SK-N-SH treated with all-trans-retinoic acid at 6 μM for 48 hours (cell line): ENCODE measurements around the gene SYNPO2.
A peak's percentile ranks its signal among the peaks of the same experiment; 100 is the strongest.

Source experiments
- ATAC-seq: fragments of 200-7000 bp; cut with Tn5 transposase; 3 replicates; pipeline ENCODE4 v1.9.1; 2020; ENCODE audit warnings: mild to moderate bottlenecking, moderate library complexity
- ARNTL ChIP-seq: fragments of 450-650 bp; formaldehyde crosslinking; IDR thresholded peaks from 2 replicates; pipeline ENCODE4 v1.5.0; 2020; ENCODE audit warnings: low read depth, mild to moderate bottlenecking, moderate library complexity, borderline replicate concordance
- BACH2 ChIP-seq: fragments of 250-450 bp; sonication (Bioruptor Pico); IDR thresholded peaks from 2 replicates; pipeline ENCODE4 v1.9.0; 2021; ENCODE audit warnings: mild to moderate bottlenecking, borderline replicate concordance
- CSDC2 ChIP-seq: fragments of 250-450 bp; sonication (Bioruptor Pico); IDR thresholded peaks from 2 replicates; pipeline ENCODE4 v1.5.0; 2020; ENCODE audit warnings: mild to moderate bottlenecking, moderate library complexity
- ESRRG ChIP-seq: fragments of 250-450 bp; sonication (Bioruptor Pico); IDR thresholded peaks from 2 replicates; pipeline ENCODE4 v1.6.1; 2021; ENCODE audit warnings: mild to moderate bottlenecking
- GLIS3 ChIP-seq: fragments of 250-450 bp; sonication (Bioruptor Pico); IDR thresholded peaks from 2 replicates; pipeline ENCODE4 v1.5.0; 2020; ENCODE audit warnings: mild to moderate bottlenecking, moderate library complexity
- ISL1 ChIP-seq: fragments of 250-450 bp; sonication (Bioruptor Pico); IDR thresholded peaks from 2 replicates; pipeline ENCODE4 v2.1.2; 2022; ENCODE audit warnings: mild to moderate bottlenecking, moderate library complexity
- OSR1 ChIP-seq: fragments of 250-450 bp; sonication (Bioruptor Pico); IDR thresholded peaks from 2 replicates; pipeline ENCODE4 v1.8.0; 2022; ENCODE audit warnings: moderate library complexity, mild to moderate bottlenecking, inconsistent platforms
- PPARA ChIP-seq: fragments of 250-450 bp; sonication (Bioruptor Pico); IDR thresholded peaks from 2 replicates; pipeline ENCODE4 v1.5.0; 2020; ENCODE audit warnings: mild to moderate bottlenecking, borderline replicate concordance
- RARB ChIP-seq: fragments of 250-450 bp; sonication (Bioruptor Pico); IDR thresholded peaks from 2 replicates; pipeline ENCODE4 v1.8.0; 2021; ENCODE audit warnings: mild to moderate bottlenecking, moderate library complexity
- SNAI2 ChIP-seq: fragments of 250-450 bp; sonication (Bioruptor Pico); IDR thresholded peaks from 2 replicates; pipeline ENCODE4 v1.5.0; 2020; ENCODE audit warnings: mild to moderate bottlenecking, moderate library complexity
- TCF4 ChIP-seq: fragments of 250-450 bp; sonication (Bioruptor Pico); IDR thresholded peaks from 2 replicates; pipeline ENCODE4 v1.8.0; 2021; ENCODE audit warnings: mild to moderate bottlenecking, moderate library complexity, borderline replicate concordance
- TOX ChIP-seq: fragments of 250-450 bp; sonication (Bioruptor Pico); IDR thresholded peaks from 2 replicates; pipeline ENCODE4 v1.8.0; 2021; ENCODE audit warnings: mild to moderate bottlenecking, moderate library complexity, borderline replicate concordance
- ZC3H10 ChIP-seq: fragments of 250-450 bp; sonication (Bioruptor Pico); IDR thresholded peaks from 2 replicates; pipeline ENCODE4 v1.5.1; 2021; ENCODE audit warnings: mild to moderate bottlenecking, moderate library complexity
- ZFP3 ChIP-seq: fragments of 250-450 bp; sonication (Bioruptor Pico); IDR thresholded peaks from 2 replicates; pipeline ENCODE4 v1.5.0; 2020; ENCODE audit warnings: mild to moderate bottlenecking, moderate library complexity
- ZFP30 ChIP-seq: fragments of 450-650 bp; formaldehyde crosslinking; IDR thresholded peaks from 2 replicates; pipeline ENCODE4 v1.5.0; 2022; ENCODE audit warnings: mild to moderate bottlenecking, moderate library complexity
- ZNF70 ChIP-seq: fragments of 450-650 bp; formaldehyde crosslinking; IDR thresholded peaks from 2 replicates; pipeline ENCODE4 v1.5.0; 2020; ENCODE audit warnings: mild to moderate bottlenecking, moderate library complexity
- ZNF8 ChIP-seq: fragments of 450-650 bp; formaldehyde crosslinking; IDR thresholded peaks from 2 replicates; pipeline ENCODE4 v1.5.0; 2020; ENCODE audit warnings: mild to moderate bottlenecking, moderate library complexity
- TF ChIP-seq, protein P1 (sequence below): fragments of 250-450 bp; sonication (Bioruptor Pico); IDR thresholded peaks from 2 replicates; pipeline ENCODE4 v1.8.0; 2020; ENCODE audit warnings: mild to moderate bottlenecking, moderate library complexity, borderline replicate concordance
- TF ChIP-seq, protein P2 (sequence below): fragments of 250-450 bp; sonication (Bioruptor Pico); IDR thresholded peaks from 2 replicates; pipeline ENCODE4 v1.8.0; 2021; ENCODE audit warnings: low read depth, mild to moderate bottlenecking, moderate library complexity, borderline replicate concordance
- TF ChIP-seq, protein P3 (sequence below): fragments of 250-450 bp; sonication (Bioruptor Pico); IDR thresholded peaks from 2 replicates; pipeline ENCODE4 v1.5.1; 2021; ENCODE audit warnings: mild to moderate bottlenecking, moderate library complexity
- TF ChIP-seq, protein P4 (sequence below): fragments of 250-450 bp; sonication (Bioruptor Pico); IDR thresholded peaks from 2 replicates; pipeline ENCODE4 v1.5.0; 2020; ENCODE audit warnings: mild to moderate bottlenecking, moderate library complexity

Gene SYNPO2

DNA sequence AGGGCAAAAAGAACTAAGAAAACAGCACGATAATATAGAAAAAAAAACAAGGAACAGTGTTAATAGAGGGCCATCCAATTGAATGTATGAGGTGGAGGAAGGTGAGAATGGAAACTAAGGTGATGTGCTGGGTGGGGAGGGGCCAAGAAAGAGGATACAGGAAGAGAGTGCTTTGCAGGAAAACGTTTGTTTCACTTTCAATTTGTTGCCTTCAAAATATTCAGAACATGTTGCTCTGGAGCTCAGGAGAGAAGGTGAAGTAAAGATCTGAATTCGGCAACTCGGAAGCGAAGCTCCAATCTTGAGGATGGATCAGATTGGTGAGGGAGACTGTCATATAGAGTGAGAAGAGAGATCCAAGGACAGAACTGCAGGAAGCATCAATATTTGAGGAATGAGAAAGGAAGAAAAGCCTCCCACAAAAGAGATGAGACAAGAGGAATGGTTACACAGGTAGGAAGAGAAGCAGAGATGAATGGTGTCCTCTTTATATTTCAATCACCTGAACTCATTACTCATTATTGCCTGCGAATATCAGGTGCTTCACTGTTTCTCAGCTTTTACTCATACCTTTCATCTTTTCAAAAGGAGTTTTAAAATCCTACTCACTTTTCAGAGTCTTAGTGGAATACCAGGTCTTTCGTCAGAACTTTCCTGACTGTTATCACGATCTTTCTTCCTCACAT, 38.0 kb upstream of the SYNPO2 start:
- TF ChIP-seq ESRRG (CRISPR knock-in tag), result no peak
- no peak for TF ChIP-seq ZFP3
- TF ChIP-seq SNAI2, result no peak
- TF ChIP-seq ZFP30, result no peak
- TF ChIP-seq ARNTL, result no peak
- TF ChIP-seq, protein P1, sequence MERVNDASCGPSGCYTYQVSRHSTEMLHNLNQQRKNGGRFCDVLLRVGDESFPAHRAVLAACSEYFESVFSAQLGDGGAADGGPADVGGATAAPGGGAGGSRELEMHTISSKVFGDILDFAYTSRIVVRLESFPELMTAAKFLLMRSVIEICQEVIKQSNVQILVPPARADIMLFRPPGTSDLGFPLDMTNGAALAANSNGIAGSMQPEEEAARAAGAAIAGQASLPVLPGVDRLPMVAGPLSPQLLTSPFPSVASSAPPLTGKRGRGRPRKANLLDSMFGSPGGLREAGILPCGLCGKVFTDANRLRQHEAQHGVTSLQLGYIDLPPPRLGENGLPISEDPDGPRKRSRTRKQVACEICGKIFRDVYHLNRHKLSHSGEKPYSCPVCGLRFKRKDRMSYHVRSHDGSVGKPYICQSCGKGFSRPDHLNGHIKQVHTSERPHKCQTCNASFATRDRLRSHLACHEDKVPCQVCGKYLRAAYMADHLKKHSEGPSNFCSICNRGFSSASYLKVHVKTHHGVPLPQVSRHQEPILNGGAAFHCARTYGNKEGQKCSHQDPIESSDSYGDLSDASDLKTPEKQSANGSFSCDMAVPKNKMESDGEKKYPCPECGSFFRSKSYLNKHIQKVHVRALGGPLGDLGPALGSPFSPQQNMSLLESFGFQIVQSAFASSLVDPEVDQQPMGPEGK (CRISPR knock-in tag), result no peak
- no peak for TF ChIP-seq TOX (CRISPR knock-in tag)
- no peak for TF ChIP-seq CSDC2
- no peak for TF ChIP-seq ZNF70 (CRISPR knock-in tag)
- TF ChIP-seq GLIS3 (CRISPR knock-in tag), result no peak
- no peak for TF ChIP-seq RARB (CRISPR knock-in tag)
- TF ChIP-seq ZC3H10 (CRISPR knock-in tag), result no peak
- TF ChIP-seq TCF4 (CRISPR knock-in tag), result no peak
- no peak for TF ChIP-seq OSR1
- TF ChIP-seq BACH2, result no peak
- no peak for TF ChIP-seq ISL1
- TF ChIP-seq, protein P2, sequence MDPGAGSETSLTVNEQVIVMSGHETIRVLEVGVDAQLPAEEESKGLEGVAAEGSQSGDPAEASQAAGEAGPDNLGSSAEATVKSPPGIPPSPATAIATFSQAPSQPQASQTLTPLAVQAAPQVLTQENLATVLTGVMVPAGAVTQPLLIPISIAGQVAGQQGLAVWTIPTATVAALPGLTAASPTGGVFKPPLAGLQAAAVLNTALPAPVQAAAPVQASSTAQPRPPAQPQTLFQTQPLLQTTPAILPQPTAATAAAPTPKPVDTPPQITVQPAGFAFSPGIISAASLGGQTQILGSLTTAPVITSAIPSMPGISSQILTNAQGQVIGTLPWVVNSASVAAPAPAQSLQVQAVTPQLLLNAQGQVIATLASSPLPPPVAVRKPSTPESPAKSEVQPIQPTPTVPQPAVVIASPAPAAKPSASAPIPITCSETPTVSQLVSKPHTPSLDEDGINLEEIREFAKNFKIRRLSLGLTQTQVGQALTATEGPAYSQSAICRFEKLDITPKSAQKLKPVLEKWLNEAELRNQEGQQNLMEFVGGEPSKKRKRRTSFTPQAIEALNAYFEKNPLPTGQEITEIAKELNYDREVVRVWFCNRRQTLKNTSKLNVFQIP (CRISPR knock-in tag), result no peak
- no peak for TF ChIP-seq ZNF8 (CRISPR knock-in tag)
- TF ChIP-seq PPARA (CRISPR knock-in tag), result no peak
- peak; percentile 65; the same call in 2 of the 3 replicates for ATAC-seq

DNA sequence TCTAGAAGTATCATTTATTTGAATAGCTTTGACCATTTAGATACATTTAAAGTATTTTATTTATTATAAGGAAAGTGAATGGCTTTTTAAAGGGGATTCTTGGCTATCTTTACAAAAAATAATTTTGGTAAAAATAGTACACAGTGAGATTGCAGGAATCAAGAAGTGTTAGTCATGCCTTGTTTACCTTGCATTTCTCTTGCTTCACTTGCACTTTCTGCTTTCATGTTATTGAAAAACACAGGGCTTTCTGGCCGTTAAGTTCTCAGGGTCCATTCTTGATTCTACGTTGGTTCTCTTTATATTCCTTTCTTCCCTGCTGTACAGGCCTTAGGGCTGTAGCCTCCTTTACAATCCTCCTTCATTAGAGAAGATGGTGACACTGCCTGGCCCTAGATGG, 30.9 kb upstream of the SYNPO2 start:
- TF ChIP-seq, protein P2 (CRISPR knock-in tag), result no peak
- TF ChIP-seq ZC3H10 (CRISPR knock-in tag) (no peak), ZFP3 (no peak), TCF4 (CRISPR knock-in tag) (no peak), ISL1 (no peak), GLIS3 (CRISPR knock-in tag) (no peak), BACH2 (no peak), RARB (CRISPR knock-in tag) (no peak), ZFP30 (no peak), TOX (CRISPR knock-in tag) (no peak)
- TF ChIP-seq, protein P1 (CRISPR knock-in tag), result no peak
- TF ChIP-seq, protein P3, sequence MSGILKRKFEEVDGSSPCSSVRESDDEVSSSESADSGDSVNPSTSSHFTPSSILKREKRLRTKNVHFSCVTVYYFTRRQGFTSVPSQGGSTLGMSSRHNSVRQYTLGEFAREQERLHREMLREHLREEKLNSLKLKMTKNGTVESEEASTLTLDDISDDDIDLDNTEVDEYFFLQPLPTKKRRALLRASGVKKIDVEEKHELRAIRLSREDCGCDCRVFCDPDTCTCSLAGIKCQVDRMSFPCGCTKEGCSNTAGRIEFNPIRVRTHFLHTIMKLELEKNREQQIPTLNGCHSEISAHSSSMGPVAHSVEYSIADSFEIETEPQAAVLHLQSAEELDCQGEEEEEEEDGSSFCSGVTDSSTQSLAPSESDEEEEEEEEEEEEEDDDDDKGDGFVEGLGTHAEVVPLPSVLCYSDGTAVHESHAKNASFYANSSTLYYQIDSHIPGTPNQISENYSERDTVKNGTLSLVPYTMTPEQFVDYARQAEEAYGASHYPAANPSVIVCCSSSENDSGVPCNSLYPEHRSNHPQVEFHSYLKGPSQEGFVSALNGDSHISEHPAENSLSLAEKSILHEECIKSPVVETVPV, result no peak
- TF ChIP-seq, protein P4, sequence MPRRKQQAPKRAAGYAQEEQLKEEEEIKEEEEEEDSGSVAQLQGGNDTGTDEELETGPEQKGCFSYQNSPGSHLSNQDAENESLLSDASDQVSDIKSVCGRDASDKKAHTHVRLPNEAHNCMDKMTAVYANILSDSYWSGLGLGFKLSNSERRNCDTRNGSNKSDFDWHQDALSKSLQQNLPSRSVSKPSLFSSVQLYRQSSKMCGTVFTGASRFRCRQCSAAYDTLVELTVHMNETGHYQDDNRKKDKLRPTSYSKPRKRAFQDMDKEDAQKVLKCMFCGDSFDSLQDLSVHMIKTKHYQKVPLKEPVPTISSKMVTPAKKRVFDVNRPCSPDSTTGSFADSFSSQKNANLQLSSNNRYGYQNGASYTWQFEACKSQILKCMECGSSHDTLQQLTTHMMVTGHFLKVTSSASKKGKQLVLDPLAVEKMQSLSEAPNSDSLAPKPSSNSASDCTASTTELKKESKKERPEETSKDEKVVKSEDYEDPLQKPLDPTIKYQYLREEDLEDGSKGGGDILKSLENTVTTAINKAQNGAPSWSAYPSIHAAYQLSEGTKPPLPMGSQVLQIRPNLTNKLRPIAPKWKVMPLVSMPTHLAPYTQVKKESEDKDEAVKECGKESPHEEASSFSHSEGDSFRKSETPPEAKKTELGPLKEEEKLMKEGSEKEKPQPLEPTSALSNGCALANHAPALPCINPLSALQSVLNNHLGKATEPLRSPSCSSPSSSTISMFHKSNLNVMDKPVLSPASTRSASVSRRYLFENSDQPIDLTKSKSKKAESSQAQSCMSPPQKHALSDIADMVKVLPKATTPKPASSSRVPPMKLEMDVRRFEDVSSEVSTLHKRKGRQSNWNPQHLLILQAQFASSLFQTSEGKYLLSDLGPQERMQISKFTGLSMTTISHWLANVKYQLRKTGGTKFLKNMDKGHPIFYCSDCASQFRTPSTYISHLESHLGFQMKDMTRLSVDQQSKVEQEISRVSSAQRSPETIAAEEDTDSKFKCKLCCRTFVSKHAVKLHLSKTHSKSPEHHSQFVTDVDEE (CRISPR knock-in tag), result no peak
- ATAC-seq, result no peak
